Fibroblast of mammary gland (primary cell): Measurements from ENCODE around the gene CNKSR2.
A peak's percentile ranks its signal among the peaks of the same experiment; 100 is the strongest.
"Not testable (repeated sequence)": the region's sequence is repeated elsewhere in the genome, so short reads cannot be mapped to it uniquely, and the experiment has no call there.

Experiments used
- DNase-seq: peaks from one replicate; pipeline ENCODE4 v3.0.0-alpha.2; 2010; ENCODE audit warnings: low read depth
- H3K4me3 ChIP-seq: 2 replicates; pipeline ENCODE4 v1.5.1; 2011; ENCODE audit warnings: low read depth, mild to moderate bottlenecking, low read length, moderate library complexity; ENCODE audit not compliant: control insufficient read depth
- CTCF ChIP-seq: conservative IDR thresholded peaks from 2 replicates; pipeline ENCODE4 v1.5.1; 2011; ENCODE audit warnings: low read depth, low read length, inconsistent platforms; ENCODE audit not compliant: control insufficient read depth, insufficient read depth

CNKSR2 gene

GRCh38 chrX:21509912-21510311 lies 135.7 kb downstream of the CNKSR2 start:
- peak; percentile 30 for DNase-seq
- no peak for TF ChIP-seq CTCF
- H3K4me3 ChIP-seq: no peak overlapping the region

GRCh38 chrX:21524008-21524407 lies 149.8 kb downstream of the CNKSR2 start:
- DNase-seq: peak; percentile 27
- no peak for TF ChIP-seq CTCF
- H3K4me3 ChIP-seq: no peak overlapping the region

- no peak overlapping the region for H3K4me3 ChIP-seq
- no peak for TF ChIP-seq CTCF
- peak; percentile 10 for DNase-seq
These were observed 153.9 kb downstream of the CNKSR2 start for GRCh38 chrX:21528076-21528475.

GRCh38 chrX:21529771-21530170 lies 155.6 kb downstream of the CNKSR2 start:
- H3K4me3 ChIP-seq: no peak overlapping the region
- no peak for TF ChIP-seq CTCF
- DNase-seq: peak; percentile 10

- H3K4me3 ChIP-seq, DNase-seq: not testable (repeated sequence)
These were observed 170.4 kb downstream of the CNKSR2 start for GRCh38 chrX:21544642-21545041.

- DNase-seq: no peak
- no peak overlapping the region for H3K4me3 ChIP-seq
- no peak for TF ChIP-seq CTCF
These were observed 185.2 kb downstream of the CNKSR2 start for GRCh38 chrX:21559417-21559816.

- DNase-seq: no peak
- no peak overlapping the region for H3K4me3 ChIP-seq
- TF ChIP-seq CTCF: no peak
These were observed 190.8 kb downstream of the CNKSR2 start for GRCh38 chrX:21565025-21565424.
